Pons (tissue), 1 donor: ENCODE results near the gene TRMT44.
A peak's percentile ranks its signal among the peaks of the same experiment; 100 is the strongest.
"Not testable (repeated sequence)": the region's sequence is repeated elsewhere in the genome, so short reads cannot be mapped to it uniquely, and the experiment has no call there.

Source experiments
- DNase-seq: peaks from one replicate; pipeline ENCODE4 v3.0.0-alpha.2; 2016; ENCODE audit warnings: low spot score

The TRMT44 gene

DNA sequence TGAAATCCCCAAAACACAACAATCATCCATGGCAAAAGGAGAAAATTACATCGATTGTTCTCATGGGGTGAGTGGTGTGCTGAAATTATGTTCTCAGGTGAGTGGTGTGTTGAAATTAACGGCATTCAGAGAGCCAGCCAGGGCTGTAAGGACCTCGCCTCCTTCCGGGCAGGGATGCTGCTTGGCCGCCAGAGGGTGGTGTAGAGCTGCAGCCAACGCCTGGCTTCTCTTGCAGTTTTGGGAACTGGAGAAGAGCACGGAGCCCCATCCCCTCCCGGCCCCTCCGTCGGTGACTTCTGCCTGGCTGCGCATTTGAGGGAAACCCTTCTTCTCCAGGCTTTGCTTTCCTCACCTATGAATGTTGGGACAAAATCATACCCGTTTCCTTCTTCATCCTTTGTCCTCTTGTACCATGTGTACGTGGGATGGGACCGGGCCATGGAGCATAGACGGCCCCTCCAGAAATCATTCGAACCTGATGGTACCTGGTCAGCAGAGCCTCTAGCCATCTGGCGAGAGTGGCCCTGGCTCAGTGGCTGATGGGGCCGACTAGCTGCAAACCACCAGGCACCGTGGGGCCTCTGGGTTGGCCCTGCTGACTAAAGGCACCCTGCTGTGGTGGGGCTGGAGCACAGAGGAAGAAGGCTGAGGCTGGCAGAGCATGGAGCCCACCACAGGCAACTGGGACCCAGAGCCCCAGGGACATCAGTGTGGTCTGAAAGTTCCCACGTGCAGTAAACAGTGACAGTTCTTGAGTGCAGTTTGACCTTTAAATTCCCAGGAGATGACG lies 28.4 kb downstream of the TRMT44 start:
- peak; percentile 26 for DNase-seq

DNA sequence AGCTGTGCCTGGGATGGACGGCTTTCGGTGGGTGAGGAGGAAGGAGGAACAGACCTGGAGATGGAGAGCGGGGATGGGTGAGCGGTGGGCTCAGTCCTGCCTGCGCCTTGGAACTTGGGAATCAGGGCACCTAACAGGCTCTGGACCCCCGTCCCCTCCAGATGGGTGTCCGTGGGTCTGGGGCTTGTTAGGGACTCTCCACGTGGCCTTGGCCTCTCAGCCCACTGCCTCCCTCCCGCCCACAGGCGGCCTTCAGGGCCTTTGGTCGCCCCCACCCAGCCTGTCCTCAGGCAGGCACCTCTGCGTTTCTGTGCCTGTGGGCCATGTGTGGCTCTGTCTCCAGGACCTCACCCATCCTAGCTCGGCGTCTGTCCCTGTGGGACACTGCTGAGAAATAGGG lies 29.0 kb downstream of the TRMT44 start:
- DNase-seq, result no peak

DNA sequence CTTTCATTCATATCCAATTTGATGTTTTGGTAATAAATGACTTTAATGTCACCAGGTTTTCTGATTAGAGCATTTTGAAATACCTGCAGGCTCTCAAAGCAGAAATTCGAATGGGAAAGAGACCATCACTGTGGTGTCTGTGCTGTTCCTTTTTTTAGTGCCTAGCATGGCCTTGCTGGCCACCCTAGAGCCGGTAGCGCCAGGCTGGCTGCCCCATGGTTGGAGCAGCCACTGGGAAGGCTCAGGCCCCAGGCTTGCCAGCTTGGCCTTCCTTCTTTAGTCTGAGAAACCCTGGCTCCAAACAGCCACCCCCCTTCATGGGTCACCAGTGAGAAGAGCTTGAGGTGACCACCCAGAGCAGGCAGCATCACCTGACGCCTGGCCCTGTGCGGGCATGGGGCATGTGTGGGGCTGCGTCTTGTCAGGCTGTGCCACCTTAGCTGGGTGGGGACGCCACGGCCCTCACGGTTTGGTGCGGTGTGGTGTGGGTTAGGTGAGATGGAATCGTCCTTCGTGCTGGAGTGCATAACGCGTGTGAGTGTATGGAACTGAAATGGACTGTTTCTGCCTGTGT lies 30.0 kb downstream of the TRMT44 start:
- DNase-seq, result no peak

DNA sequence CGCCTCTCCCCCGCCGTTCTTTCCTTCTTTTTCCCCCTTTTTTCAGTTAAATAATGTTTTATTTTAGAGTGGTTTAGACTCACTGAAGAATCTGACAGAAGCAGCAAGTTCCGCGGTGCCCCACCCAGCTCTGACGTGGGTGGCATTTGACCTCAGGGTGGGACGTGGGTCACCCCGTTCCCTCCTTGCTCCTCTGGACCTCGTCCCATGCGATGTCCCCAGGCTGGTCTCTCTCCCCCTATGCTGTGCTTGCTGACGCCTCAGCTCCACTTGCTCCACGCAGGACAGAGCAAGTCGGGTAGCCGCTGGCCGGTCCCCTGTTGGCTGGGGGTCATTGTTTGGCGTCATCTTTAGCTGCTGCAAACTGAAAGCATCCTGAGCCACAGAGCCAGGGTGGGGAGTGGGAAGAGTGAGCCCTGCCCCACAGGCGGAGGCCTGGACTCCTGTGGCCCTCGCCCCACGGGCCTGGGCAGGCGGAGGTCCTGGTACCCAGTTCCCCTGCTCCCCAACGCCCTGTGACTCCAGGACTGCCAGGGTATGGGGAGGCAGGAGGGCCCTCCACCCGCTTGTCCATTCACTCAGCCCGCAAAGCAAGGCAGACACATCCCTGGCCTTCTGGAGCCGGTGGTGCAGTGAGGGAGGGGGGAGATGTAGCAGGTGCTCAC lies 30.8 kb downstream of the TRMT44 start:
- DNase-seq, result no peak

DNA sequence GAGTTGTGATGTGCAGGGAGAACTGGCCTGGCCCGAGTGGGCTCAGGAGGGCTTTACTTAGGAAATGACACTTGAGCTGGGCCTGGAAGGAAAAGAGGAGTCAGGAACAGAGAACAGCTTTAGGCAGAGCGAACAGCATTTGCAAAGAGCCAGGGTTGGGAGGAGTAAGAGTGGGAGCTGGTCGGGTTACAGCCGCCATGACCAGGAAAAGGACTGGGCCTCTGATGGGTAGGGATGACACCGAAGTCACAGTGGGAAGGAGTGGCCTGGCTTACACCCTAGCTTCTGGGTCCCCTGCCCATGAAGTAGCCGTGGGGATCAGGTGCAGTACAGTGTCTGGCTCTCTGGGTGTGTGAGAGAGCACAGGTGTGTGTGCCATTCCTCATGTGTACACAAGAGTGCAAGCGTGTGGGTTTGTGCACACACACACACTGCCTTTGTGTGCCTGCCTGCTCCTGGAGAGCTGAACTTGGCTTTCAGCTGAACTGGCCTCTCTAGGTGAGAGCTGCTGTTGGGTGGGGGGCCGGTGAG lies 31.6 kb downstream of the TRMT44 start:
- no peak for DNase-seq

DNA sequence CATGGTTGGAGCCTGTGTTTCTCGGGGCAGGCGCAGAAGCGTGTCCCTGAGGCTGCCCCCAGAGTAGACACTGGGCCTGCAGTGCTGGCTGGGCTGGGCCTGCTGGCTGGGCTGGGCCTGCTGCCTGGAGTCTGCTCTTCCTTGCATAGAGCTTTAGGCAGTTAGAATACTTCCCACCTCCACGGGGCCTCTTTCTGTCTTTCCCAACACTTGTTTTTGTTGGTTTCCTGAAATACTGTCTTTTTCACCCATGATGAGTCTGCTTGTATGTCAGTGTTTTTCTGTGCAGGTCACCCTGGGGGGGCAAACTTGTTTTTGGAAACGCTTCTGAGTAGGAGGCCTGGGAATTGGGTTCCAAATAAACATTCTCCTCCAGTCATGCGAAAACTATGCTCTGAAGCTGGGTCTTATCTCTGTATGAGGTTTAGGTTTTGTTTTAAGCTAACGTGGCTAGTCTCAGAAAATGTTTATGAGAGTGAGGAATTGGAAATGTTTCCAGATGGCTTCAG lies 32.2 kb downstream of the TRMT44 start:
- peak; percentile 8 for DNase-seq

DNA sequence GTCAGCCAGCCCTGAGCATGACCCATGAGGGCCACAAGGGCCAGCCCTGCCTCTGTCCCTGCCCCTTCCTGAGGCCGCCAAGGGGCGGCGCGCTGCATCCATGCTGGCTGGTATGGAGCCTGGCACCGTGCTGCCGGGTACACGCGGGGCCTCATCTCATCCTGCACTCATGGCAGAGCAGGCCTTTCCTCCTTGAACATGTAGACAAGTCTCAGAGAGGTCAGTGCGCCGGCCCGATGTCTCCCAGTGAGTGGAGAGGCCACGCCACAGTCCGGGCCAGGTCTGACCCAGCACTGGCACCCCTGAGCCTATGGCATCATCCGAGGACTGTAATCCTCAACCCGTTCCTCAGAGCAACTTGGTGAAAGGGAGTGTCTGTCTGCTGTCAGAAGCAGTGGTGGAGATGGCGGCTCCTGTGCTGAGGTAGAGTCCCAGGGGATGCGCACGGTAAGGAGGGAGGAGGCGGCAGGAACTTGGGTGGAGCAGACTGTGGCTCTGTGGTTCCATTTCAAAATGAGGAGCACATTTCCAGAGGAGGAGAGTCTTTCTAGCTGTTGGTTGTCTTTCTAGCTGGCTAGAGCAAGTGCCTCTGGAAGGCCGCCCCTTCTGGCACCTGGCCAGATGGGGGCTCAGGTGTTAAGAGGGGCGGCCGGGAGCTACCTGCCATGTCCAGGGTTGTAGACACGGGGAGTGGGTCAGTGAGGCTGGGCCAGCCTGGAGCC lies 32.8 kb downstream of the TRMT44 start:
- DNase-seq, result no peak

DNA sequence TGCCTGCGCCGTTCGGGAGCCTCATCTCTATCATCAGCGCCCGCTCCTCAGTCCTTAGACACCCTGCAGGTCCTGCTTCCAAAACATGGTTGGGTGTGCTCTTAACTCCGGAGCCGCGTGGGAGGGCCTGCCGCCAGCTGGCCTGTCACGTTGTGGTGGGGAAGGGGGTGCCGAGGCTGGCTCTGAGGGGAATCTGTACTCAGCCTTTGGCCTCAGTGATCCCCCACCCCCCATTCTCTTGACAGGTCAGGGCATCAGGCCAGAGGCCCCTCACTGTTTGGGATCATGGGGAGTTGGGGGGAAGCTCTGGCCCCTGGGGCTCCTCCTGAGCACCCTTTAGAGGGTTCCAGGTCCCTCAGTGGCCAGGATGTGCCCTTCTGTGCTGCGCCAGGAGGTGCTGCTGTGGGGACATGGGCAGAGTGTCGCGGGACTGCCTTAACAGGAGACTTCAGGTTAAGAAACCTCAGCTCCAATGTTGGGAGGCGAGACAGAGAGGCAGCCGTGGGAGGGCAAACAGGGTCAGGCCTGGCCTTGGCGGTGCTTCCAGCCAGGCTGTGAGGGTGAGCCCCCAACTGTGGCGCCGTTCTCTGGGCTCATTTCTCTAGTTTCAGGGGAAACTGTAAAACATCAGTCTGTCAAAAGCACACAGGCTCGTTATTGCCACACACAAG lies 33.5 kb downstream of the TRMT44 start:
- no peak for DNase-seq

DNA sequence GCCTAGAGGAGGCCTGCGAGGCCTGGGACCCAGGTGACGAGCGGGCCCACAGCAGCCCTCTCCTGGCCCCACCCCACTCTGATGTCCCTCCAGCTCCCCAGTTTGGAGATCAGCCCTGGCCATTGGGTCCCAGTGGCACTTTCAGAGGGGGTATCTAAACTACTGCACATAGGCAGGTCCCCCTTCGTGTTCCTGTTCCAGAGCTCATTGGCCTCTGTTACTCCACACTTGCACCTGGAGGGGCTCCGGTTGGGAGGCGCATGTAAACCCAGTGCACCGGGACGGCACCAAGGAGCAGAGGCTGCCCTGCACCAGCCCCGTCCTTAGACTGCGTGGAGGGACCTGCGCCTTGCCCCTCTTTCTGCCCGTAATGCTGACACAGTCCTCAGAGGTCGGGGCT lies 34.3 kb downstream of the TRMT44 start:
- DNase-seq, result no peak

DNA sequence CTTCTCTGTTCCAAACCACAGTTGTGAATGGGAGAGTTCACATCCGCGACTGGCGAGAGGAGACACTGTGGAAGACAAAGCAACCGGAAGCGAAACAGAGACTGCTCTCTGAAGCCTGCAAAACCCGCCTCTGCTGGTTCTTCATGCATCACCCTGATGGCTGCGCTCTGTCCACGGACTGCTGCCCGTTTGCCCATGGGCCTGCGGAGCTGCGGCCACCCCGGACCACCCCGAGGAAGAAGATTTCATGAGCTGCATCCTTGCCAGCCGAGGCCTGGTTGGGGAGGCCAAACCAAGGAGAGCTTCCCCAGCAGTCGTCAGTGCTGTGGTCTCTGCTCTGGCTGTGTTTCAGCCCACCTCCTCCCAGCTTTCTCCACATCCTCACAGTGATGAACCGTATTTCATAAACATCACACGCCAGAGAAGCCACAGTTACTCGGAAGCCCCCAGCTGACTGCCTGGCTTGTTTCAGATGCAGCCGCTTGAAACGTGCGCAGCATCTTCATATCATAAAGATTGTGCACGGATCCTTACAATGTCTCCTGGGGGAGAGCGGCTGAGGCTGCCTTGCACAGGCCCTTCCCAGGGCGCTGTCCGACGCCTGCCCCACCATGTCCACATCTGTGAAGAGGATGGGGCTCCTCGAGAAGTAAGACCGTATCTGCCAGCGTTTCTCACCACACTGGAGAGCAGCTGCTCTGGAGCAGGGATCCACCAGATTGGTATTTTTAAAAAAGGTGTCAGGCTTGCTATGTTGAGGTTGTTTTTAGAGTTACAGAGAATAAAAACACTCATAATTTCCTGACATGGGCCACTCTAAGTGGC lies 35.4 kb downstream of the TRMT44 start:
- no peak for DNase-seq

DNA sequence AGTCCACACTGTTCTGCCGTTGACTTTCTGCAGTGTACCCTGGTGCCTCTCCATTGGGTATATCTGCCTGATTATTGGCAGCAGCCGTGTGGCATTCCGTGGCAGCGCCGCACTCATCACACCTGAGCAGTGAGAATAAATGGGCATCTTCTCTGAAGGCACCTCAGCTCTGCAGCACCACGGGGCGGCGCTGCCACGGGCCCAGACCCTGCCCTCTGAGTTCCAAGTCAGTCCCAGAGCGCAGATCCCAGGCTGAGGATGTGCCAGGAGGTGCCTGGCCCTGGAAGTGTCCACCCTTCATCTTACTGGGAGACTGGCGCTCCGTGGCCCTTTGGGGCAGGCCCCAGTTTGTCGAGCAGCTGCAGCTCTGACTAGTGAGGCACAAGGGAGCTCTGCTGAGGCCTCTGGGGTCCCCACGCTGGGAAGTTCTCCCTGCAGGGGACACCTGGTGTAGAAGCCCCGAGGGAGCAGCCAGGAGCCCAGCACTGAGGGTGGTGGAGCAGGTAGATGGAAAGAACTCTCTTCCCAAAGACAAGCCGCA lies 36.6 kb downstream of the TRMT44 start:
- no peak for DNase-seq

DNA sequence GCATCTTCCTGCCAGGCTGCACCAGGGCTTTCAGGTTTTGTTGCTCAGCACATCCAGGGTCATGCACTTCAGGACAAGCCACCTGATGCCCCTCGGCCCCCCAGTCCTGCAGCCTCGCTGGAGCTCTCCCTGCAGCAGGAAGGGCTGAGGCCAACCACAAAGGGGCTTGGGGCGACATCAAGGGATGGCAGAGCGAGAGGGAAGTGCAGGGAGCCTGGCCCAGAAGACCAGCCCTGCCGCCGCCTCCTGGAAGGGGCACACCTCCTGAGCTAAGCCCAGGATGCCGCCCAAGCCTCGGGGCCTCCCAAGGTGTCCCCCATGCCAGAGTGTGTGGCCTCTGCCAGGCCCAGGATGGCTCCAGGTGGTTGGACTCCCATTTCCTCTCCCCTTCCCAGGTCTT lies 37.1 kb downstream of the TRMT44 start:
- no peak for DNase-seq

DNA sequence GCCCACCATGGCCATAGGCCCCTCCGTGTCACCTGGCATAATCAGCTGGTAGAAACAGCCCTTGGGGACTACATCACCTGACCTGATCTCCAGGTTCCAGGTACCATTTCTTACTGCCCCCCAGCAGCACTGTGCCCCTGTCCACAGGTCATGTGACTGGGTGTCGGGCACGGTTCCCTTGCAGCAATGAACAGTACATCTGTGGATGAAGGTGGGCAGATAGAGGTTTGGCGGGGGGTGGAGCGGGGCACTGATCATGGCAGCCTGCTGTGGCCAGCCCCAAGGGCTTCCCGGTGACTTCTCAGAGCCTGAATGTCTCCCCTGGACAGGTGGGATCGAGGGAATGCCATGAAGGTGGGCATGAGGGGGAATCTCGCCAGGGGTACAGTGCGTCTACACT lies 37.8 kb downstream of the TRMT44 start:
- DNase-seq, result no peak

DNA sequence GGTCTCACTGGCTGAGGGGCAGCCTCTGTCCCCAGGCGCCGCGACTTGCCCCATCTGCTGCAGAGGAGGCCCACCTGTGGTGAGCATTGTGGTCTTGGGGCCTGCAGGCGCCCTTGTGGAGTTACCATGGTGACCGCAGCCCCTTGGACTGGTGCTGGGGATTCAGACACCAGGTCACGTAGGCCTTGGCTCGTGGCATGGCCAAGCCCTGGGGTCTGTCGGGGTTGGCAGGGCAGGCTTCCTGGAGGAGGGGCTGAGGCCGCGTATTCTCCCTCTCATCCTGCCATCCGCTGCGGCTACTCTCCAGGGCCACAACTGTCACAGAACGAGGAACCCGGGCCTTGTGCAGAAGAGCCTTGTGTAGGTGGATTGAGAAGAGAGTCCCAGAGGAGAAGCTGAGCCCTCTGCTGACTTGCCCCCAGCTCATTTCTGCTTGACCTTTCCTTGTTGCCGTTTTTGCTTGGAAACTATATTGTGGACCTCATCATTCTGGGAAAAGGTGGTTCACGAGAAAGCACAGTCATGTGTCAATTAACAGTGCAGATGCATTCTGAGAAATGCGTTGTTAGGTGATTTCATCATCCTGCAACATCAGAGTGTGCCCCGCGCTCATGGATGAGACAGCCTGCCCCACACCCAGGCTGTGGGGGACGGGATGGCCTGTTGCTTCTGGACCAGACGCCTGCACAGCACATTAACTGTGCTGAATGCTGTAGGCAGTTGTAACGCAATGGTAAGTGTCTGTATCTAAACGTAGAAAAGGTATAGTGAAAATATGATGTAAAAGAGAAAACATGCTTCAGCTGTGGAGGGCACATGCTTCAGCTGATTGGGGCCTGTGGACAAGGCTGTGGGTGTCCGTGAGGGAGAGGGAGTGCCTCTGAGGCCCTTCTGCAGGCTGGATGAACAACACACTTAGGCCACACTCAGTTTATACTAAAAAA lies 38.5 kb downstream of the TRMT44 start:
- DNase-seq, result no peak

DNA sequence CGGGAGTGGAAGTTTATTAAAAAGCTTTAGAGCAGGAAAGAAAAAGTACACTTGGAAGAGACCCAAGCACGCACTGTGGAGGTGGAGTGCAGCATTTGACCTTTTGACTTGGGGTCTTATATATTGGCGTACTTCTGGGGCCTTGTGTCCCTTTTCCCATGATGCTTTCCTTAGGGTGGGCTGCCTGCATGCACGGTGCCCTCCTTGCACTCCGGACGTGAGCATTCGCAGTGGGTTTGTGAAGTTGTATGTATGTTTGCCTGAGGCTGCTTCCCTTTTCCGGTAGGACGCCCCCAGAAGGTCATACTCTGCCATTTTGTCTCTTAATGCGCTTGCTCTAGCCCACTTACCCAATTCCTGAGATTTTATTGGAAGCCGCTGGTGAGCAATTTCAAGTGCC lies 39.6 kb downstream of the TRMT44 start:
- no peak for DNase-seq

DNA sequence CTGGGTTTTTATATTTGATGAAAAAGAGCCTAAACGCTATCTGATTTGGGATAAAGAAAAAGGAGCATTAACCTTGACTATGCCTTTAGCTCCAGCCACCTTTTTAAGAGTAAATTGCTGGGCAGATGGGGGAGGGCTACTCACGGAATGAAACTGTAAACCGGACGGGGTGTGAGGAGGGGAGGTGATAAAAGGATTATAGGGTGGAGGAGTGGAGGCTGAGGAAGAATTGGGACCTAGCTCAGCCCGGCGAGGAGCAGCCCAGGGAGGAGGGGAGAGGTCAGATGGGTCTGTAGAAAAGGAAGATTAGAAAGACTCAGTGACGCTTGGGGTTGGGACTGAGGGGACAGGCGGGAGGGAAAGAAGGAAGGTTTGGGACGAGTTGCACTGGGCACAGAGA lies 46.1 kb downstream of the TRMT44 start:
- DNase-seq, result not testable (repeated sequence)

DNA sequence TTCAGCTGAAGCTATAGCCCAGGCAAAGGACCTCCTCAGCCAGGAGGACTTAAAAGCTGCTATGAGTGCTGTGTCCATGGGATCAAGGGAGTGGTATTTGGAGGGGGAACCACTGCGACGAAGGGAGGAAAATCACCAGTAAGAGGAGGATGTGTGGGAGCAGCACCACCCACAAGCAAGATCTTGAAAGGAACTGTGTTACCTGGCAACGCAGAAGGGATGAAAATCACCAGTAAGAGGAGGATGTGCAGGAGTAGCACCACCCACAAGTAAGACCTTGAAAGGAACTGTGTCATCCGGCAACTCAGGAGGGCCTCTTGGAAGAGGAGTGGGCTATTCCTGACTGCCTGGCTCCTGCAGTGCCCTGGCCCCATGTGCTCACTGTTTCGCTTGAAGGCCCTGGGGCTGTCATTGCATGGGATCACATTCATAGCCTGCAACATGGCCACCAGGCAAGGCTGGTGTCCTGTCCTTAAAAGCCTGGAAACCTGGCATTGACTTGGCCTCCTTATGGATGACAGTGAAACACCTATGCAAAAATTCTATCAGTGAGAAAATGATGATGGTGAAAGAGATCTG lies 48.3 kb downstream of the TRMT44 start:
- no peak for DNase-seq

DNA sequence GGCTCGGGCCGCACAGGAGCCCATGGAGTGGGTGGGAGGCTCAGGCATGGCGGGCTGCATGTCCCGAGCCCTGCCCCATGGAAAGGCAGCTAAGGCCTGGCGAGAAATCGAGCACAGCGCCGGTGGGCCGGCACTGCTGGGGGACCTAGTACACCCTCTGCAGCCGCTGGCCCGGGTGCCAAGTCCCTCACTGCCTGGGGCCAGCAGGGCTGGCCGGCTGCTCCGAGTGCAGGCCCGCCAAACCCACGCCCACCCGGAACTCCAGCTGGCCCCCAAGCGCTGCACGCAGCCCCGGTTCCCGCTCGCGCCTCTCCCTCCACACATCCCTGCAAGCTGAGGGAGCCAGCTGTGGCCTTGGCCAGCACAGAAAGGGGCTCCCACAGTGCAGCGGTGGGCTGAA lies 50.9 kb downstream of the TRMT44 start:
- not testable (repeated sequence) for DNase-seq

DNA sequence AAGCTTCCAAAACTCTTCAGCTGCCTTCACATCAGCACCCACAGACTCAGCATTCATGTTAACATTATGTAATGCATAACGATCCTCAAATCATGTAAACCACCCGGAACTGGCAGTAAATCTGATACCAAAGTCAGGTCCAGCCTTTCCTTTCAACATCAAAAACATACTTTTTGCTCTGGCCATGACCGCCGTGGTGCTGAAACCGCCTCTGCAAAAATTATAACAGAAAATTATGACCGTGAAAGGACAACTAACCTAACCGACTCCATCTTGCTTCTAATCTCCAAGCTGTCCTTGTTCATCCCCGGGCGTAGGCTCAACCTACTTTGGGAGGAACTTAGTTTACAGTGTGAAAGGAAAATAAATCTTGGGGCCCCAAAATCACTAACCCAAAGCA lies 51.6 kb downstream of the TRMT44 start:
- no peak for DNase-seq
